Epithelial cell of prostate (primary cell): ENCODE measurements around the gene HIPK1.
"Not testable (repeated sequence)": the region's sequence is repeated elsewhere in the genome, so short reads cannot be mapped to it uniquely, and the experiment has no call there.

Experiments
- DNase-seq: peaks from one replicate; pipeline ENCODE4 v3.0.0-alpha.2; 2011; ENCODE audit warnings: low read depth, low spot score
- H3K27ac ChIP-seq: fragments of 450-650 bp; 2 replicates; pipeline ENCODE4 v1.5.1; 2017; ENCODE audit warnings: mild to moderate bottlenecking

HIPK1 gene

GRCh38 chr1:114000406-114000805 is 71.3 kb downstream of the HIPK1 start:
- no peak for DNase-seq
- H3K27ac ChIP-seq: no peak overlapping the region

- DNase-seq: no peak
- H3K27ac ChIP-seq: no peak overlapping the region
Measured at GRCh38 chr1:114002492-114003239, 73.5 kb downstream of the HIPK1 start.

GRCh38 chr1:114003431-114003830 is 74.3 kb downstream of the HIPK1 start:
- DNase-seq: no peak
- no peak overlapping the region for H3K27ac ChIP-seq

- not testable (repeated sequence) for DNase-seq, H3K27ac ChIP-seq
Measured at GRCh38 chr1:114006825-114007224, 77.7 kb downstream of the HIPK1 start.

GRCh38 chr1:114008480-114008941 is 79.4 kb downstream of the HIPK1 start:
- DNase-seq: no peak
- H3K27ac ChIP-seq: no peak overlapping the region

- no peak for DNase-seq
- H3K27ac ChIP-seq: no peak overlapping the region
Measured at GRCh38 chr1:114008993-114009392, 79.9 kb downstream of the HIPK1 start.

GRCh38 chr1:114009393-114009792 is 80.3 kb downstream of the HIPK1 start:
- DNase-seq: no peak
- no peak overlapping the region for H3K27ac ChIP-seq

- no peak overlapping the region for H3K27ac ChIP-seq
- no peak for DNase-seq
Measured at GRCh38 chr1:114010433-114011184, 81.5 kb downstream of the HIPK1 start.

- no peak for DNase-seq
- H3K27ac ChIP-seq: no peak overlapping the region
Measured at GRCh38 chr1:114011796-114012195, 82.7 kb downstream of the HIPK1 start.

GRCh38 chr1:114015075-114015474 is 86.0 kb downstream of the HIPK1 start:
- no peak overlapping the region for H3K27ac ChIP-seq
- DNase-seq: no peak

GRCh38 chr1:114019724-114020123 is 90.6 kb downstream of the HIPK1 start:
- H3K27ac ChIP-seq, DNase-seq: not testable (repeated sequence)

- DNase-seq: no peak
- H3K27ac ChIP-seq: no peak overlapping the region
Measured at GRCh38 chr1:114021665-114022099, 92.6 kb downstream of the HIPK1 start.

GRCh38 chr1:114022877-114023276 is 93.8 kb downstream of the HIPK1 start:
- no peak overlapping the region for H3K27ac ChIP-seq
- no peak for DNase-seq

- no peak overlapping the region for H3K27ac ChIP-seq
- DNase-seq: no peak
Measured at GRCh38 chr1:114023377-114023776, 94.3 kb downstream of the HIPK1 start.

- H3K27ac ChIP-seq: no peak overlapping the region
- no peak for DNase-seq
Measured at GRCh38 chr1:114024049-114024448, 94.9 kb downstream of the HIPK1 start.

GRCh38 chr1:114025609-114026401 is 96.7 kb downstream of the HIPK1 start:
- DNase-seq: no peak
- no peak overlapping the region for H3K27ac ChIP-seq

GRCh38 chr1:114026797-114027196 is 97.7 kb downstream of the HIPK1 start:
- DNase-seq: no peak
- no peak overlapping the region for H3K27ac ChIP-seq
